NOMO-1 treated with DMSO at 0.1 percent for 48 hours (cell line): ENCODE measurements around the gene HHAT.

ENCODE experiments used
- DNase-seq: peaks from one replicate; lab custom pipeline; 2025; ENCODE audit not compliant: unreplicated experiment; lab: John Stamatoyannopoulos, UW

Gene HHAT

GRCh38 chr1:210588357-210588756 lies 259.7 kb downstream of the HHAT start:
- no peak for DNase-seq

GRCh38 chr1:210588946-210589345 lies 260.2 kb downstream of the HHAT start:
- no peak for DNase-seq

- no peak for DNase-seq
These were observed 262.5 kb downstream of the HHAT start for GRCh38 chr1:210591214-210591613.

DNA sequence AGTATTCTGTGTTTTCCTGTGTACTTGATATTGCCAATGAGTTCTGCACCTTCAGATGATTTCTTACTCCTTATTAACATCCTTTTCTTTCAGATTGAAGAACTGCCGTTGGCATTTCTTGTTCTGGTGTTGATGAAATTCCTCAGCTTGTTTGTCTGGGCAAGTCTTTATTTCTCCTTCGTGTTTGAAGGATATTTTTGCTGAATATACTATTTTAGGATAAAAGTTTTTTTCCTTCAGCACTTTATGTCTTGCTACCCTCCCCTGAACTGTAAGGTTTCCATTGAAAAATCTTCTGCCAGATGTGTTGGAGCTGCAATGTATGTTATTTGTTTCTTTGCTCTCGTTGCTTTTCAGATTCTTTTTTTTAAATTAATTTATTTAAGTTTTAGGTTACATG lies 265.9 kb downstream of the HHAT start:
- no peak for DNase-seq

DNA sequence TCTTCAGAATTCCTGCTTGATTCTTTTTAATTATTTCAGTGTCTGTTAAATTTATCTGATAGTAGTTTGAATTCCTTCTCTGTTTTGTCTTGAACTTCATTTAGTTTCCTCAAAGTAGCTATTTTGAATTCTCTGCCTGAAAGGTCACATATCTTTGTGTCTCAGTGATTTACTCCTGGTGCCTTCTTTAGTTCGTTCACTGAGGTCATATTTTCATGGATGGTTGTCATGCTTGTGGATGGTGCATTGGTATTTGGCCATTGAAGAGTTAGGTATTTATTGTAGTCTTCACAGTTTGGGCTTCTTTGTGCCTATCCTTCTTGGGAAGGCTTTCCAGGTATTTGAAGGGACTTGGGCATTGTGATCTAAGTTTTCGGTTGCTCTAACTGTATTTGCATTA lies 267.9 kb downstream of the HHAT start:
- DNase-seq = no peak

DNA sequence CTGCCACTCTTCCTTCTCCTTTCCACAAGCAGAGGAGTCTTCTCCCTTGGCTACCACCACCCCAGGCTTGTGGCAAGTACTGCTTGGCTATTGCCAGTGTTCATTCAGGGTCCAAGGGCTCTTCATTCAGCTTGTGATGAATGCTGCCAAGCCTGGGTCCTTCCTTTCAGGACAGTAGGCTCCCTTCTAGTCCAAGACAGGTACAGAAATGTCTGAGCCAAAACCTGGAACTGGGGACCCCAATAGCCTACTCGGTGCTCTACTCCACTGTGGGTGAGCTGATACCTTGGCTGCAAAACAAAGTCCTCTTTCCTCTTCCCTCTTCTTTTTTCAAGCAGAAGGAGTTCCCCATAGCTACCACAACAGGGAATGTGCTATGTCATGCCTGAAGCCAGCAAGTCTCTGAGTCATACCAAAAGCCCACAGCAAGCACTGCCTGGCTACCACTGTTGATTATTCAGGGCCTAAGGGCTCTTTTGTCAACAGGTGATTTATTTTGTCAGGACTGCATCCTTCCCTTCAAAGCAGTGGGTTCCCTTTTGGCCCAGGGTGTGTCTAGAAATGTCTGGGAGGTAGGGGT lies 268.9 kb downstream of the HHAT start:
- peak; percentile 73 for DNase-seq

DNA sequence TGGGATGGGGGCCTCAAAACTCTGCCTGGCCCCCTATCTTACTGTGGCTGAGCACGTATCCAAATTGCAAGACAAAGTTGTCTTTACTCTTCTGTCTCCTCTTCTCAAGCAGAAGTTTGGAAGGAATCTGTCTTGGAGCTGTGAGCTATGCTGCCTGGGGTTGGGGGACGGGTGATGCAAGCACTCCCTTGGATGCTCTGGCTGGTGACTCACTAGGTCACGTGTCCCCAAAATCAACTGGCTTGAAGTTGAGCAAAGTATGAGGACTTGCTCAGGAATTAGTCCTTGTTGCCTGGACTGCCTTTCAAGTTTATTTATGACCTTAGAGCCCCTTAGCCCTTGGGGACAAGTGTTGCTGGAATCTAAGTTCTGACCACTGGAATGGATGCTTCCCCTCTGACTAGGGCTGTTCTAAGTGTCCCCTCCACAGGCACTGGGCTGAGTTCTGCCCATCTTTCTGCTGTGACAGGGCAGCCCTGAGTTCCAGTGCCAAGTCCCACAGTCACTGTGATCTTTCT lies 269.5 kb downstream of the HHAT start:
- peak; percentile 83 for DNase-seq

GRCh38 chr1:210600421-210601159 lies 271.9 kb downstream of the HHAT start:
- no peak for DNase-seq

- DNase-seq = no peak
These were observed 274.4 kb downstream of the HHAT start for GRCh38 chr1:210603123-210603522.

GRCh38 chr1:210605099-210605498 lies 276.4 kb downstream of the HHAT start:
- DNase-seq = no peak

GRCh38 chr1:210607361-210607760 lies 278.7 kb downstream of the HHAT start:
- DNase-seq = no peak

GRCh38 chr1:210608767-210609166 lies 280.1 kb downstream of the HHAT start:
- DNase-seq = no peak

- DNase-seq = no peak
These were observed 287.7 kb downstream of the HHAT start for GRCh38 chr1:210616356-210616755.

- no peak for DNase-seq
These were observed 288.6 kb downstream of the HHAT start for GRCh38 chr1:210617293-210617692.

- no peak for DNase-seq
These were observed 289.7 kb downstream of the HHAT start for GRCh38 chr1:210618369-210618768.

GRCh38 chr1:210620867-210621488 lies 292.3 kb downstream of the HHAT start:
- no peak for DNase-seq

DNA sequence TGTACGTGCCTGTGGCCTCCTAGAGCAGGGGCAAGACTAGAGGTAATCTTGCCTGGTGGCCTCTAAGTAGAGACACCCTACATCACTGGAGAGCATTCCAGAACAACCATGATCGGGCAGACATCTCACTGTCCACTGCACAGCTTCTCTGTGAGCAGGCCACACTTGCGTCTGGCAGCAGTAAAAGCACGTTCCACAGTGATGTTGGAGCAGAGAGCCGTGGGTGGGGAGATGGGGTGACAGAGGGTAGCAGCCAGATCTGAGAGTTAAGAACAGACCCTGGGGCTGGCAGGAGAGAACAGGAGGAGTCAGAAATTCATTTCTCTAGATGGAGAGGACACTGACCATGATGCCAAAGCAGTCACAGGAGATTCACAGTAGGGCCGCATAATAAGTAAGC lies 293.0 kb downstream of the HHAT start:
- no peak for DNase-seq

GRCh38 chr1:210624722-210625121 lies 296.0 kb downstream of the HHAT start:
- no peak for DNase-seq

DNA sequence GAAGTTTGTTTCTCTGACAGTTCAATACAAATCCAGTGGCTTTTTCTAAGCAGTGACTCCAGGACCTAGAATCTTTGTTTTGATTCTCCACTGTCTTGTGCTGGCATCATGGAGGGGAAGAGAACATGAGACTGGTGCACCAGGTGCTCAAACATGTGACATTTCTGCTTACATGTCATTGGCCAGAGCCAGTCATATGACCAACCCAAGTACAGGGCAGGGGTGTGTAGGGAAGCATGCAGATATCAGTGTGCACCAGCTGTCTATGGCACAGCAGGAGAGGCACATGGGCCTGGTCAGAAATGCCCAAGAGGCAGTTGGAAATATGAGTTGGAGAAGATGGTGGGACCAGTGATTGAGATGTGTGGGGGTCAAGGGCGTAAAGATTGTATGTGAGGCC lies 297.0 kb downstream of the HHAT start:
- no peak for DNase-seq

DNA sequence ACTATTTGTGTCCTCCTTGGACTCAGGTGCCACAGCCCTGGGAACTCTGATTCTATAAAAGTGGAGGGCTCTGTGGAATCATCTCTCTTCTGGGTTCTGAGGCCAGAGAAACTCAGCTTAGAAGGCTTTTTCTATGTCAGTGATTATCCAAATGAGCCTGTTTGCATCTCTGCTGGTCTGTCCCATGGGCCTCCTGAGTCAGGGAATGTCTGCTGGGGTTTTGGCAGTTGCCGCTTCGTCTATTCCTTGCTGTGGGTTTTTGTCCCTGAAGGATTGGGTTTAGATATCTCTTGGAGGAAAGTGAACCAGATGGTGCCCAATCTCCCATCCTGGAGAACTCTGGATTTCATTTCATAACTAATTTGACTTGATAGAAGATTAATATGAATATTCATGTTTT lies 297.6 kb downstream of the HHAT start:
- no peak for DNase-seq

- DNase-seq = no peak
These were observed 299.1 kb downstream of the HHAT start for GRCh38 chr1:210627755-210628154.

- no peak for DNase-seq
These were observed 300.6 kb downstream of the HHAT start for GRCh38 chr1:210629276-210629675.
